Stimulated activated CD4-positive, alpha-beta T cell treated with anti-CD3 and anti-CD28 coated beads, Interleukin-1b, Interleukin-23, amount 100 ng/mL, for 4 hours (primary cell): ENCODE results near the gene WDR3.
"Not testable (repeated sequence)": the region's sequence is repeated elsewhere in the genome, so short reads cannot be mapped to it uniquely, and the experiment has no call there.

Experiments
- DNase-seq, 2 donors: peaks; one replicate each; pipeline ENCODE4 v3.0.0-alpha.2; 2020; ENCODE audit warnings: low read depth in 2 of 2

WDR3 gene

GRCh38 chr1:117929343-117930172 is at the start of gene WDR3, which contains the start of gene GDAP2:
TSS of gene WDR3 (plus strand) at chr1:117929739. CDS start at chr1:117933320, 3,581 bp downstream.
TSS of gene GDAP2 (minus strand) at chr1:117929621. CDS start at chr1:117920357, 9,264 bp downstream.
- peak; percentile 88 to 90 for DNase-seq

GRCh38 chr1:117883616-117884015 is 45.9 kb upstream of the WDR3 start:
- DNase-seq: no peak

GRCh38 chr1:117886101-117886795 is 43.3 kb upstream of the WDR3 start:
- no peak for DNase-seq

- no peak for DNase-seq
Measured at GRCh38 chr1:117890452-117890851, 39.1 kb upstream of the WDR3 start.

- no peak for DNase-seq
Measured at GRCh38 chr1:117892512-117892911, 37.0 kb upstream of the WDR3 start.

- DNase-seq: no peak
Measured at GRCh38 chr1:117894078-117894477, 35.5 kb upstream of the WDR3 start.

GRCh38 chr1:117895482-117896114 is 33.9 kb upstream of the WDR3 start:
- peak; percentile 16 to 46 for DNase-seq

GRCh38 chr1:117897551-117897950 is 32.0 kb upstream of the WDR3 start:
- no peak for DNase-seq

GRCh38 chr1:117899801-117900200 is 29.7 kb upstream of the WDR3 start:
- no peak for DNase-seq

GRCh38 chr1:117902944-117903343 is 26.6 kb upstream of the WDR3 start:
- no peak for DNase-seq

GRCh38 chr1:117904485-117904884 is 25.1 kb upstream of the WDR3 start:
- no peak for DNase-seq

GRCh38 chr1:117905019-117905418 is 24.5 kb upstream of the WDR3 start:
- DNase-seq: no peak

- DNase-seq: no peak
Measured at GRCh38 chr1:117911051-117911450, 18.5 kb upstream of the WDR3 start.

GRCh38 chr1:117919376-117919775 is 10.2 kb upstream of the WDR3 start:
- DNase-seq: no peak

- no peak for DNase-seq
Measured at GRCh38 chr1:117921991-117922390, 7.5 kb upstream of the WDR3 start.

- not testable (repeated sequence) for DNase-seq
Measured at GRCh38 chr1:117922717-117923116, 6.8 kb upstream of the WDR3 start.

- no peak for DNase-seq
Measured at GRCh38 chr1:117925981-117926380, 3.6 kb upstream of the WDR3 start.

GRCh38 chr1:117928881-117929342 is 627 bp upstream of the WDR3 start:
- DNase-seq: peak in 1 of 2 donors; percentile 5

- DNase-seq: no peak
Measured at GRCh38 chr1:117930173-117930447, 571 bp downstream of the WDR3 start.

GRCh38 chr1:117930484-117930883 is 945 bp downstream of the WDR3 start:
- DNase-seq: no peak

- DNase-seq: no peak
Measured at GRCh38 chr1:117932576-117932975, 3.0 kb downstream of the WDR3 start.

- no peak for DNase-seq
Measured at GRCh38 chr1:117933769-117934168, 4.2 kb downstream of the WDR3 start.

- DNase-seq: no peak
Measured at GRCh38 chr1:117942293-117942692, 12.8 kb downstream of the WDR3 start.
